ENCODE results near the gene ZCCHC24.
A peak's percentile ranks its signal among the peaks of the same experiment; 100 is the strongest.

Gene ZCCHC24

DNA sequence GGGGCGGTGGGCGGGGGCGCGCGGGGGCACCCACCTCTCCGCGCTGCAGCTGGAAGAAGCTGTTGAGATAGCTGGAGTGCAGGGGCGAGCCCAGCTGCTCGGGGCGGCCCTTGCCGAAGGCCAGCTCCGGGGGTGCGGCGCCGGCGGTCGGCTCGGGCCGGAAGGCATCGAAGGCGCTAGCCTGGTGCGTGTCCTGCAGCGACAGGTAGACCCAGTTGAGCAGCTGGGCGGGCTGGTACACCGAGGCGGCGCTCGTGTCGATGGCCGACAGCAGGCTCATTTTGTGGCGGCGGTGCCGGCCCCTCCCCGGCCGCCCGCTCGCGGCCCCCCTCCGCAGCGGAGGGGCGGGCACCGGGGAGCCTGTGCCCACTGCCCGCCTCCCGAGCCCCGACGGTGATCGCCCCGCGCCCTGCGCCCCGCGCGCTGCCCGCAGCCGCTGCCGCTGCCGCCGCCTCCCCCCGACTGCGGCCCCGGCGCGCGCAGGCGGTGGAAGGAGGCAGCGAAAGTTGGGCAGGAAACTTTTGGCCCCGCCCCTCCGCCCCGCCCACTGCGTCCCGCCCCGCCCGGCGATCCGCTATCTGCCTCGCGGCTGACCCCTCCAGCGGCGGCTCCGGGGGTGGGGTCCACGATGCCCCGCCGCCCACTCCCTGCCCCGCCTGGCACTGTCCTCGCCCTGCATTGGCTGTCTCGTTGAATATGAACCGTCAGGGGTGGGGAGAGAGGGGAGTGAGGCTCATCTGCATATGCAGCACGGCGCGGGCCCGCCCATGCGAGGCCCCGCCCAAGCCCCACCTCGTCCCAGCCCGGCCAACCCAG lies at the start of gene ZCCHC24:
Gene ZCCHC24 (minus strand): TSS at position 464 of the 816 bp plus-strand sequence. CDS start 184 bp downstream, at position 280.
- DNase-seq (ENCODE audit: low read depth), result peak; percentile 88

DNA sequence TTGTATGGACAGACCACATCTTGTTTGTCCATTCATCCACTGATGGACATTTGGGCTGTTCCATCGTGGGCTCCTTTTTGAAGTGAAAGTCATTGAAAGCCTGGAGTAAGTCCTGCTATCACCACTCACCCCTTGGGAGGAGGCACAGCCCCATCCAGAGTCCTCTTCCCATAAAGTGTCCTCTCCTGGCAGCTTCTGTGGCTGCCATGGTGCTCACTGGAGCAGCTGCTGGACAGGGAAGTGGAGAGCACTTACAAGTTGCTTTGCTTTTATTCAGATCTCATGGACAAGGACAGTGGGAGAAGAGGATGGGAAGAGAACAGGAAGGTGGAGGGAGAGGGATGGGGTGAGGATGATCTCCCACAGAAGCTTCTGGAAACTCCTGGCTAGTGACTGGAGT lies 48.4 kb upstream of the ZCCHC24 start:
- DNase-seq (ENCODE audit: low read depth), result no peak

DNA sequence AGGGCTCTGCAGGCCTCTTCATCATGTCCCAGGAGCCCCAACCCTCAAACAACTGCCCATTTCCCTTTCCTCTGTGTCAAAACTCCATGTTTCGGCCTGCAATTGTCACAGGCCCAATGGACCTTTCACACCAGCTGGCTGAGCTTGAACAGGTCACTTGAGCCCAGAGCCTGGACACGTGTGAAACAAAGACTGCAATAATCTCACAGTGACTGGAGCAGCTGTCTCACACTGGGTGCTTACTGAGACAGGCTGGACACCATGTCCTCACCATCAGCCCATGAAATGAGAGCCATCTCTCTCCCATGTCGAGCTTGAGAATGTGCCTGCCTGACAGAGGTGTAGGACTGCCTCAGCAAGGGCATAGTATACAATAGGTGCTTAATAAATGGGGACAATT lies 47.4 kb upstream of the ZCCHC24 start:
- DNase-seq (ENCODE audit: low read depth), result no peak

DNA sequence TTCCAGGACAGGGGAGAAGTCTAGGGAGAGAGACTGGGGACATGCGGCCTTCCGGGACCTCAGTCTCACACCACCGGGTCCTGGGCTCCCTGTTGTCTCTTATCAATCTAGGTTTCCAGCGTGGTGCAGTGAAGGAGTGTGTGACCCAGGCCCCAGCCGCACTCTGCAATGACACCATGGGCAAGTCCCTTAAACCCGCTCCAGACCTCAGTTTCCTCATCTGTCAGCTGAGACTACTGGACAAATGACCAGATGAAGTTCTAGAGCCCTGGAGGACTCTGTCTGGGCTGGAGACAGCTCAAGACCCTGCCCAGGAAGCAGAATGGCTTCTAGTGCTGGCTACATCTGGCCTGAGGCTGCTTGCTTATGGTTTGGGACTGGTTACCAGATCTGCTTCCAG lies 46.8 kb upstream of the ZCCHC24 start:
- no peak for DNase-seq (ENCODE audit: low read depth)

DNA sequence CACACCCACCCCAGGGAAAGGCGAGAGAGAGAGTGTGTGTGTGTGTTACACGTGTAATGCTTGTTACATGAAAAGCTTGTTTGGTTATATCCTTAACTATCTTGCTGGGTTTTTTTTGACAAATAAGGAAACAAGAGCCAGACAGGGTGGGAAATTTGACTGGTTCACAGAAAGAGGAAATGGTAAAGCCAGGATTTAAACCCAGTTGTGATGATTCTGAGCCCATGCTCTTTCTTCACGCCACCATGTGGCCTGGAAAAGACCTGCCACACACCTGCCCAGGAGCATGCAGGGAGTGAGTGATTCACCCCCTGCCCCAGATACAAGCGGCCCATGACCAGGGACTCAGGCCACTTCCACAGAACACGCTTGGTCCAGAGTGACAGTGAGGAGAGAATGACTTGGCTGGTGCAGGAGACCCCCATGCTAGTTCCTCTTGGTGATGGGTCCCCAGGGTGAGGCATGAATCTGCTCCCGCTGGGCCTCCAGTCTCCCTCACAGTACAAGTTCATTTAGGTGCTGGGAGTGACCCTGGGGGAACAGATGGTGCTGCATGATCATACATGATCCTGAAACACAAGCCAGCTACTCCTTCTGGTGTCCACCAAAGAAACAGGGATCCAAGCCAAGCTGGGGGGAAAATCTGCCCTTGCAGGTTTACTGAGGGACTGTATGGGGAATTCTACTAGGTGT lies 45.9 kb upstream of the ZCCHC24 start:
- no peak for DNase-seq (ENCODE audit: low read depth)

DNA sequence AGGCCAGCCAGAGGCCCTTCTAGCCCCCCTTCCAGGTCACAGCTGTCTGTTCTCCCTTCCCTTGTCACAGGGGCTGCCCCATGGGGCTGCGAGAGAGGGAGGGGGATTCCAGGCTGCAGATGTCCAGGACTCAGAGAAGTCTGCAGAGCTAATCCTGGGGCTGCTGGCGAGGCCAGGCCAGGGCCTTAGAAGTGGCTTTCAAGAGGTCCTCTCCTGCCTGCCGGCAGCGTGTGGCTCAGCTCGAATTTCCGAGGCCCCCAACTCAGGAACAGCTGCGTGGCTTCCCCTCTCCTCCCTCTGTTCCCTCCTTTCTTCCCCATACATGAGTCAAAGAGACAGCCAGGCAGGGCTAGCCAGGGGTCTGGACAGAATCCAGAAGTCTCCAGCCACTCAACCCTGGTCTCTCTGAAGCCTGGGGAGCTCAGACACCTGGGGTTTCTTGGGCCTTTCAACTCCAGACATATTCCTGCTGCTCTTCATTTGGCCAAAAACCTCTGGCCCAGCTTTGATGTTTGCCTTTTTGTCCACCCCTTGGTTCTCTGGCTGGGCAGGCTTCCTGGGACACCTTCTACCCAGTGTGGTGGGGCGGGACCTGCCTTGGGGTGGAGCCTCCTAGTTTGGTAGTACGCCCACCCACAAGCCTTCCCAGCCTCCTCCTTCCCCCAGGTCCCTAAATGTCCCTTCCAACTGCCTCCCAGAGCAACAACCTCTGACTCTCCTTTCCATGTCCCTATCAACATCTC lies 45.1 kb upstream of the ZCCHC24 start:
- DNase-seq (ENCODE audit: low read depth), result no peak

DNA sequence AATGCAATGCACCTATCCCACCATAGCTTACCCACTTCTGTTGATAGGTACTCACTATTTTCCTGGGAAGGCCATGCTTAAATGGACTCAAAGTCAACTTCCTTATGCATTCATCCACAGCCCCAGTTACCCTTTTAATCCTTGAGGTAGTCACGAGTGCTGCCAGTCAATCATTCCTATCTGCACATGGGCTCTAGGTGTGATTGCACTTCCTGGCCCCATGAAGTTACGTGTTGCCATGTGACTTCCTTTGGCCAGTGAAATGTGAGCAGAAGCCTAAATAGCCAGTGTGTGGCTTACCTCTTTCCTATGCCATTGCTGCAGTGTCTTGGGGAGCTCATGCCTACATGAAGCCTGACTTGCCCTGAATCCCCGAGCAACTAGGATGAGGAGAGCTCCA lies 43.4 kb upstream of the ZCCHC24 start:
- no peak for DNase-seq (ENCODE audit: low read depth)

DNA sequence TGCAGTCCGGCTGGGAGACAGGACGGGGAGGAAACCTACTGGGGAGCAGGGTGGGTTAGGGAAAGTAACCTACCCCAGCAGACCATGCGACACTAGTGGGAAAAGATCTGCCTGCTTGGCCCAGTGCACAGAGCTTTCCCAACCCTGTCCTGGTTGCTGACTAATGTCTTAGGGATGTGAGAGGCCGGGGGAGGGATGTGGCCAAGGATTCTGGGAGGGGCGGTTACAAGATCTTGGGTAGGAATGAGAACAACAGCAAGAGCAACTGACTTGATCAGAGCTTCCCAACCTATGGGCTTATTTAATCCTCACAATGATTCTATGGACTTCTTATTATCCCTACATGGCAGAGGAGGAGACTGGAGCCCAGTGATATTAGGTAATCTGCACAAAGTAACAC lies 42.9 kb upstream of the ZCCHC24 start:
- DNase-seq (ENCODE audit: low read depth), result no peak

DNA sequence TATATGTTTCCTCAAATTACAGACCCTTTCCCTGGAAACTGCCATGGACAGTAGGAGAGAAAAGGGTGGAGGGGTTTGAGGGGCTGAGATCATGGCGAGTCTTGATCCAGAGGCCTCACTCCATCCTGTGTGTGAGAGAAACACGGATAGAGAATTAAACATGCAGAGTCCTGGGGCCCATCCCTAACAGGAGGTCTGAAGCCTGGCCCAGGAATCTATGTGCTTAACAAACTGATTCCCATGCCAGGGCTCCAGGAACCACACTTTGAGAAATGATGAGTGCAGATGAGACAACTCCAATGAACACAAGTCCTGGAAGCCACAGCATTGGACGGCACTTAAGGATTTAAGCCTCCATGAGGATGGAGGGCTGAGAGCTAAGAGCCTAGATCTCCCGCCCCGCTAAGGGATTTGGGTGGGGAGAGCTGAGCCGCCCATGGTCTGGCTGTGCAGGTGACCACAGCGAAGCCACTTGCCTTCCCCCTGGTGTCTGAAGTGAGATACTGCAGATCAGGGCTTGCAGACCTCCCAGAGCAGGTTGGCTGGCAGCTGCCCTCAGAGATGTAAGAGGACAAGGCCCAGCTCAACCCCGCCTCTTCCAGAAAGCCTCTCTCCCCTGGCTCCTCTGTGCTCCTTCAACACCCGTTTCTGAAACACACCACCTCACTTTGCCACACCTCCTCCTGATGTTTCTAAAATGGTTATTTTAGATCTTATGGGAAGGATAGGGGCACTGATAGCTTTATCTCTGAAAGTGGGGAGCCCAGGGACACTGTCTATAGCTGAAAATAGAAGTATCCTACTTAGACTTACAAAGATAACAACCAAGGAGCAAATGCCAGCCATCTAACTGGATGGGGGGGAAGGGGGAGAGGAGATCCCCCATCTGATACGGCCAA lies 42.1 kb upstream of the ZCCHC24 start:
- DNase-seq (ENCODE audit: low read depth), result no peak

DNA sequence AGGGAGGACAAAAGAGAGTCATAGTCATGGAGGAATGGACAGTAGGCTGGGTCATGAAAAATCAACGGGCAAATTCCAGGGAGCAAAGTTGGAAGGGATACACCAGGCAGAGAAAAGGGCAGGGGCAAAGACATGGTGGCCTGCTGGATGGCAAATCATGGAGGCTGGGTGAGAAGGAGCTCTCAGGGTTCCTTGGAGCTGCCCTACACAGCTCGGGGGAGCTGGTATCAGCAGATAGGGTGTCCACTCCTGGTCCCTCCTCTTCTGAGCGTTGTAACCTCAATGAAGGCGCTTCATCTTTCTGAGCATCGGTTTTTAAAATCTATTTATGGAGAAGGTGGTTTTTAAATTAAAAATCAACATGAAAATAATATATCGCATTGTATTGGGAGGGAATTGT lies 39.1 kb upstream of the ZCCHC24 start:
- no peak for DNase-seq (ENCODE audit: low read depth)

DNA sequence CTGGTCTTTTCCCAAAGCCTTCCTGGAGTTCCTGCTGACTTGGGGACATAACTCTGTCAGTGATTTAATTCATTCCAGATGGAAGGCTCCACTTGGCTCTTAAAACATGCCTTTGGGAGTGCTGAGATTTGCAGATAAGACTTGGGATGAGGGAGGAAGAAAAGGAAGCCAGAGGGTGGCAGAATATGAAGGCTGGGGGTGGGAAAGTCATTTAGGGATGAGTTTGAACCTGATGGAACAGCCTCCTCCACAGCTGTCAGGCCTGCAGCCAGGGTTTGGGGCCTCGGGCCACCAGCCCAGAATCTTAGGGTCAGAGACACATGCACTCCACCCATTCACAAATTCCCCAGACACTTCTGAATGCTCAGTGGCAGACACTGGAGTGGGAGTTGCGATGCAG lies 38.5 kb upstream of the ZCCHC24 start:
- no peak for DNase-seq (ENCODE audit: low read depth)

DNA sequence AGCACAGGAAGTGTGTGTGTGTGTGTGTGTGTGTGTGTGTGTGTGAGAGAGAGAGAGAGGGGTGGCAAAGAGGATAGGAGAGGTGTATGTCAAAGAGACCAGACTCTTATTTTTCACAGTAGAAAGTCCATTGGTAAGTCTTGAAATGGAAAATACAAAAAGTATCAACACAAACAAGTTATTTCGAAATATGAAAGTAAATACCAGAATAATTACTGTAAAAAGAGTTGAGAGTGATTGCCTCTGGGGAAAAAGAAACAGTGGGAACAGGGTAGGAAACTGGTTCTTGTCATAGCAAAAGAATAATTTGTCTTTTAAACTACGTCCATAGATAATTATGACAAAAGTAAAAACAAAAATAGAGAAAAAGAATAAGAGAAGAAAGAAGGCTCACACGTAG lies 37.9 kb upstream of the ZCCHC24 start:
- no peak for DNase-seq (ENCODE audit: low read depth)

DNA sequence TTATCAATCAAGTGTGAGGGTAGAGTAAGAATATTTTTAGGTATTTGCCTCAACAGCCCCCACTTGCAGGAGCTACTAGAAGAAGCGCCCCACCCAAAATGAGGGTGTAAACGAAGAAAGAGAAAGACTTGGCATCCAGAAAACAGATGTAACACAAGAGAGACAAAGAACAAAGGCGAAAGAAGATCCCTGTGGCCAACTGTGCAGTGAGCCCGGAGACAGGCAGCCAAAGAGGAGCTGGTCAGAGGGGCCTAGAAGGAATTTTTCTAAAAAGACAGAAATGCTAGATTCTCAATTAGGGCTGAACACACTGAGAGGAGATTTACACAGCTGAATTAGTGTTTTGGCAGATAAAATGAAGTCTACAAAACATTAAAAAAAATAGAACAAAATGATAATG lies 37.3 kb upstream of the ZCCHC24 start:
- no peak for DNase-seq (ENCODE audit: low read depth)

DNA sequence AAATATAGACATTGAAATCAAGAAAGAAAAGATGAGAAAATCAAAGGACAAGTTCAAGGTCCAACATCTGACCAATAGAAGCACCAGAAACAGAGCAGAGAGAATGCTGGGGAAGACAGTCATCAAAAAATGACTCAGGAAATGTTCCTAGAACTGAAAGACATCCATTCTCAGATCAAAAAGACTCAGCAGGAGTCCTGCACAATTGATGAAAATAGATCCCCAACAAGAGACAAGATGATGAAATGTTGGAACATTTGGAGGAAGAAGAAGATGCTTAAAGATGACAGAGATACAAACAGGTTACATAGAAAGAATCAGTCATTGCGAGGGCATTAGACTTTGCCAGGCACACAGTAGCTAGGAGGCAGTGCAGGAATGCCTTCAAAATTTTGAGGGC lies 36.9 kb upstream of the ZCCHC24 start:
- no peak for DNase-seq (ENCODE audit: low read depth)

DNA sequence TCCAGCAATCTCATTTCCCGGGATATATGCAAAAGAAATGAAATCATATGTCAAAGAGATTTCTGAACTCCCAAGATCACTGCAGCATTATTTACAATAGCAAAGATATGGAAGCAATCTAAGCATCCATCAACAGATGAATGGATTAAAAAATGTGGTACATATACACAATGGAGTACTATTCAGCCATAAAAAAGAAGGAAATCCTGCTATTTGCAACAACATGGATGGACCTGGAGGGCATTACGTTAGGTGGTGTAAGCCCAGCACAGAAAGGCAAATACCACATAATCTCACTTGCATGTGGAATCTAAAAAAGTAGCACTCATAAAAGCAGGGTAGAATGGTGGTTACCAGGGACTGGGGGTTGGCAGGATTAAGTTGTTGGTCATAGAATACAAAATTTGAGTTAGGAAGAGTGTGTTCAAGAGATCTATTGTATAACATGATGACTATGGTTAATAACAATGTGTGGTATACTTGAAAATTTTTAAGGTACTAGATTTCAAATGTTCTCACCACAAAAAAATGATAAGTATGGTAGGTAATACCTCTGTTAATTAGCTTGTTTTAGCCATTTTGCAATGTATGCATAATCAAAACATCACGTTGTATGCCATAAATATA lies 34.0 kb upstream of the ZCCHC24 start:
- no peak for DNase-seq (ENCODE audit: low read depth)

DNA sequence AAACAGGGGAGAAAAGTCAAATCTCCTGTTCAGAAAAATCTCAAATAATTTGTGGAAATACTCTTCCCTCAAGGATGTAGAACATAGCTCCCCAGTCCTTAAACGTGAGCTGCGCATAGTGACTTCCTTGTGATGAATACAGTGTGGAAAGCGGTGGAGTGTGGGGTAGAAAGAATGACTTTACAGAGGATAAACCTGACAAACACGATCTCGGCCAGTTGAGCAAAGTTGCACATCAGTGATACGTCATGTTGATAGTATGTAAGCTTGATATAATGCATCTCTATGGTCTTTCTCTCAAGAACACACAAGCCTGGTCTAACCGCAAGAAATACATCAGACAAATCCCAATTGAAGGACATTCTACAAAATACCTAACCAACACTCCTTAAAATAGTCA lies 32.0 kb upstream of the ZCCHC24 start:
- no peak for DNase-seq (ENCODE audit: low read depth)

DNA sequence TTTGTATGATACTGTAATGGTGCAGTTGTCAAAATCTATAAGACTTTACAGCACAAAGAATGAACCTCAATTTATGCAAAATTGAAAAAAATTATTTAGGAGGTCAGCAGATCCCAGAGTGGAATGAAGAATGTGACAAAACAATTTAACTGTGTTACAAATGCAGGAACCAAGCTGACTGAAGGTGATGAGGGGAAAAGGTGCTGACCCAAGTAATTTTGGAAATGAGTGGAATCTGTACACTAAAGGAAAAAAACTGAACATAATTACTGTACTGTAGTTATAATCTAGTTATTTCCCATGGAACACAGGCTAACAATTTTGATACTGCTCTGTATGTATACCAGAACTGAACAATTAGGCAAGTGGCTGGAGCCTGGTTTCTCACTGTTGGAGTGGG lies 31.2 kb upstream of the ZCCHC24 start:
- no peak for DNase-seq (ENCODE audit: low read depth)

DNA sequence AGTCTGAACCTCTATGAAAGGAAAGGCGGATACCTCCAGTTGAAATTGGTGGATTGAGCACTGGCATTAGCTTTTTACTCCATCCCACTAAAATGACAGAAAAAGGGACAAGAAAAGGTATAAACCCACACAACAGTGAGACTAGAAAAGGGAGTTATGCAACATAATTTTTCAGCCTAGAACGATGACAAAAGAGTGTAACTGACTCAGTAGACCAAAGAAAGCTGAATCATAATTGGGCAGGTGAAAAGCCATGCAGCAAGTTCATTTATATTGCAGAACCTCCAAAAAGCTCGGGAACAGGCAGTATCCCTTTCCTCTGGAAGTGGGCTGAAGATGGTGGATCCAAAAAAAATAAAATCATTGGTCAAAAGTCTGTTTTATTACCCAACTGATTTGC lies 30.5 kb upstream of the ZCCHC24 start:
- no peak for DNase-seq (ENCODE audit: low read depth)

DNA sequence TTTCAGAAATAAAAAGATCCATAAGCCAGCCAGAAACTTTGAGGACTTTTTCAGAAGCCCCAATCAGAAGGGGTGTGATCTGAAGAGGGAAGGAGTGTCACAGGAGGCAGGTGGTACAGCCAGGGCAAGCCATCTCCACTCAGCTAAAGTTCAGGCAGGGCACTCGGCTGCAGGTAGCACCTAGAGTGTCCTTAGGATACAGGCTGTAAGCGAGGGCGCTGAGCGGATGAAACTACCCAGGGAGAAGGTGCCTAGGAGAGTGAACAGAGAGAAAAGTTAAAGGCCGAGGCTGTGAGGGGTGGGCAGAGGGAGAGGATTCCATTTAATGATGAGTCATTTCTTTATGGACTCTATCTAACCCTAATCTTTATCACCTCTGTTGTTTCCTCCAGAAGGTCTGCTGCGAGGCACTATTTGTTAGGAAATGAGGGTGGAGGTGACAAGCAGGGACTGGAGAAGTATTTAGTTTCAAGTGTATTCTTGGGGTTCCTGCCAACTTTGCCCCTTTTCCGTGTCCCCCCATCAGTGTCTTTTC lies 29.8 kb upstream of the ZCCHC24 start:
- DNase-seq (ENCODE audit: low read depth), result no peak

DNA sequence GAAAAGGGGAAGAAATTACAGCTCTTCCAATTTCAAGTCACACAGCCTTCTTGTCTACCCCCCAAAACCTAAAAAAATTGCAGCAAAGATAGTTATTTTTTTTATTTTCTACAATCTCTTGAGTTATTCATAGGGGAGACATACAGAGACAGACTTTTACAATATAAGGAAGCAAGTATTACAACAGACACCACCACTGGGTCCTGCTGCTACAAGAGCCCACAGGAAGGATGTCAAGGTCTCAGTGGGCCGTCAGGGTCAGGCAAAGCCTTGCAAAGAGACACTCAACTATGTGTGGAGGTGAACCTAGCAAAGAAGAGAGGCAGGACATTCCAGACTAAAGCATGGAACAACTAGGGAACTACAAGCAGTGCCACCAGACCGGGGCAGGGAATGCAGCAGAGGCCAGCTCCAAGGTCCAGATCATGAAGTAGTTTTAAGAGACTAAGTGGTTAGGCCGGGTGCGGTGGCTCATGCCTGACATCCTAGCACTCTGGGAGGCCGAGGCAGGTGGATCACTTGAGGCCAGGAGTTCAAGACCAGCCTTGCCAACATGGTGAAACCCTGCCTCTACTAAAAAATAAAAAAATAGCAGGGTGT lies 28.2 kb upstream of the ZCCHC24 start:
- DNase-seq (ENCODE audit: low read depth), result no peak

DNA sequence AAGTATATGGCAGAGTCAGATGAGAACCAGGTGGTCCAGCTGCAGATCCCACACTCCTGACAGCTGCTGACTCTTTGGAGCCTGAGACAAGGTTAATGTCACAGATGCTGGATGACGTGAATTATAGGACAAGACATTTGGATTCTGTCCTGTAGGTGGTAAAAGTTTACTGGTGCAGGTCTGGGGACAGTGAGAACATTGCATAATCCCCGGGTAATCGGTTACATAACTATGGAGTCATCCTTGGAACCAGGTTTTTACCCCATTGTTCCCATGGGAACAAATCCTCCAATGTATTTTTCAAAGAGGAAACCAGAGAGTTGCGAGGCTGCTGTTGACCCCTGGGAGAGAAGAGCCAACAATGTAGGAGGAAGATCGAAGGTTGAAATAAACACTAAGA lies 27.5 kb upstream of the ZCCHC24 start:
- no peak for DNase-seq (ENCODE audit: low read depth)

All from activated T-cell treated with anti-CD3 and anti-CD28 coated beads for 1 hour (primary cell).